NOMO-1 treated with DMSO at 0.1 percent for 48 hours (cell line): ENCODE results near the gene GOLGA3.
"Not testable (repeated sequence)": the region's sequence is repeated elsewhere in the genome, so short reads cannot be mapped to it uniquely, and the experiment has no call there.

Source experiments
- DNase-seq: peaks from one replicate; lab custom pipeline; 2025; ENCODE audit not compliant: unreplicated experiment; lab: John Stamatoyannopoulos, UW

The GOLGA3 gene

DNA sequence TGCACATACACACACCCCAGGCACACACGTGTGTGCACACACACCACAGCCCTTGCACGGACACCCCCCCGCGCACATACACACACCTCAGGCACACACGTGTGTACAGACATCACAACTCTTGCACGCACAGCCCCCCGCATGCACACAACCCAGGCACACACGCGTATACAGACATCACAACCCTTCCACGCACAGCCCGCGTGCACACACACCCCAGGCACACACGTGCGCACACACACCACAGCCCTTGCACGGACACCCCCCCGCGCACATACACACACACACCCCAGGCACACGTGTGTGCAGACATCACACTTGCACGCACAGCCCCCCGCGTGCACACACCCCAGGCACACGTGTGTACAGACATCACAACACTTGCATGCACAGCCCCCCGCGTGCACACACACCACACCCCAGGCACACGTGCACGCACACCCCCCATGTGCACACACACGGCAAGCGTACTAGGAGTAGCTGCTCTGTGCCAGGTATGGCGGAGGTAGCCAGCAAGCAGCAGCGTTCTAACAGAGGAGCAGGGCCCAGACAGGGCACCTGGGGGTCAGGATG, 48.8 kb downstream of the GOLGA3 start:
- DNase-seq, result no peak

DNA sequence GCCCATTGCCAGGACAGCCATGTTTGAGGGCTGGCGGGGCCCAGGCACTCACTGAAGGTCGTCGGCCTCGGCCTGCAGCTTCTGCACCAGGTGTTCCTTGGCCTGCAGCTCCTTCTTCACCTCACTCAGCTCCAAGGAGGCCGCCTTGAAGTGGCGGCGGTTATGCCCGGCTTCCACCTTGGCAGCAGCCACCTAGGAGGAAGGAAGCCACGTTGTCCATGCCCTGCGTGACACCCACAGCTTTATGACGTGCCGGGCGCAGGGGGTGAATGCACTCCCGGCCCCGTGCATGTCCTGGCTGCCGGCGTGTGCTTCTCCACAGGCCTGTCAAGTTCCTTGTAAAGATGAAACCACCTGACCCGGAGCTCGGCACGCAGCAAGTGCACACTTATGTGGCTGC, 51.1 kb downstream of the GOLGA3 start:
- no peak for DNase-seq

DNA sequence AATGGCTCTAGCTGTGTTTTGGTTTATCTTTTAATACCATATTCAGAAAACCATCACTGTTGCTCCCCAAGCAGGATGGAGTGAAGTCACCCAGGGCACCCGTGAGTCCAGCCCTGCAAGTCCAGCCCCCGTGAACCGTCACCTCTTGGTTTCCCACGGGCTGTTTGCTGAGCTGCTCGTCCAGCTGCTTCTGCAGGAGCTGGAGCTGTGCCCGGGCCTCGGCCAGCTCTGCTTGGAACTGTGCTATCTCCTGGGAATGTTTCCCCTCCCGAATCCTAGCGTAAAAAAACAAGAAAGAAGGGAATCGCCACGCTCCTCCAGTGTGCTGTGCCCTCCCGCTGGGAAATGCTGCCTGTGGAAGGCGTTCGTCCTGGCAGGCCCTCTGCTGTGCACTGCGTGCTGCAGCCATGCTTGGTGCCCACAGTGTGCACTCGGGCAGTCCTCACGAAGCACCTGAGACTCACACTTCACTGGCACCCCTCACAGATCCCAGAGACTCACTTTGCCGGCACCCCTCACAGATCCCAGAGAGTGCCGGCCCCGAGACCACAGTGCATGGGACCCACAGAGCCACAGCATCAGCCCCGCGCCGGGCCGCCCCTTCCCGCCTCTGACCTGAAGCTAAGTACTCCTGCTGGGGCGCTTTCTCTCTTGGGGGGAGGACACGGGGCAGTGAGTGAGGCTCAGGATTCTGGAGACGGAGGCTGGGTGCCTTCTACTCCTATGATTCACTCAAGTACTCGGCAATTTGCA, 51.7 kb downstream of the GOLGA3 start:
- DNase-seq, result no peak

DNA sequence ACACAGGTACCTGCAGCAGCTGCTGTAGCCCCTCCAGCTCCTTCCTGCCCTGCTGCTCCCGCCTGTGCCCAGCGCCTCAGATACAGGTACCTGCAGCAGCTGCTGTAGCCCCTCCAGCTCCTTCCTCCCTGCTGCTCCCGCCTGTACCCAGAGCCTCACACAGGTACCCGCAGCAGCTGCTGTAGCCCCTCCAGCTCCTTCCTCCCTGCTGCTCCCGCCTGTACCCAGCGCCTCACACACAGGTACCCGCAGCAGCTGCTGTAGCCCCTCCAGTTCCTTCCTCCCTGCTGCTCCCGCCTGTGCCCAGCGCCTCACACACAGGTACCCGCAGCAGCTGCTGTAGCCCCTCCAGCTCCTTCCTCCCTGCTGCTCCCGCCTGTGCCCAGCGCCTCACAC, 52.4 kb downstream of the GOLGA3 start:
- not testable (repeated sequence) for DNase-seq

DNA sequence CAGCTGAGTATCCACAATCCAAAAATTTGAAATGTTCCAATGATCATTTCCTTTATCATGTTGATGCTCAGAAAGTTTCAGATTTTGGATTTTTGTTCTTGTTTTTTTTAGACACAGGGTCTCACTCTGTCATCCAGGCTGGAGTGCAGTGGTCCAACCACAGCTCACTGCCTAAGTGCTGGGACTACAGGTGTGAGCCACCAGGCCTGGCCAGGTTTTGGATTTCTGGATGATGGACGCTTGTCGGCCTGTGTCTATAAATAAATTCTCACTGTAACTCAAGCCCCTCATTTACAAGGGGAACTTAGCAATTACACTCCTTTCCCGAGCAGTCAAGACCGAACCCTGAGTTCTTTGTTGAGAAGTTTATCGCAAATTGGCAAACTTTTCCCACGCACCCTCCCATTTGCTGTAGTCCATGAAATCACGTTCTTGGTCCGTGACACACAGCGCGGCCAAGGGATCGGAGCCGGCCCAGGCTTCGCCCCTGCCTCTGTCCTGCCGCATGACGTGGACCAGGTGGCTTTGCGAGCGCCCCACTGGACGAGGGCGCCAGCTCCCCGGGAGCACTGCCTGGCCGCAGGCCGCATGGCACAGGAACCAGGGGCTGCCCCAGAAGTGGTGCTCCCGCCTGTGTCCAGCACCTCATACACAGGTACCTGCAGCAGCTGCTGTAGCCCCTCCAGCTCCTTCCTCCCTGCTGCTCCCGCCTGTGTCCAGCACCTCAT, 53.0 kb downstream of the GOLGA3 start:
- DNase-seq, result no peak

DNA sequence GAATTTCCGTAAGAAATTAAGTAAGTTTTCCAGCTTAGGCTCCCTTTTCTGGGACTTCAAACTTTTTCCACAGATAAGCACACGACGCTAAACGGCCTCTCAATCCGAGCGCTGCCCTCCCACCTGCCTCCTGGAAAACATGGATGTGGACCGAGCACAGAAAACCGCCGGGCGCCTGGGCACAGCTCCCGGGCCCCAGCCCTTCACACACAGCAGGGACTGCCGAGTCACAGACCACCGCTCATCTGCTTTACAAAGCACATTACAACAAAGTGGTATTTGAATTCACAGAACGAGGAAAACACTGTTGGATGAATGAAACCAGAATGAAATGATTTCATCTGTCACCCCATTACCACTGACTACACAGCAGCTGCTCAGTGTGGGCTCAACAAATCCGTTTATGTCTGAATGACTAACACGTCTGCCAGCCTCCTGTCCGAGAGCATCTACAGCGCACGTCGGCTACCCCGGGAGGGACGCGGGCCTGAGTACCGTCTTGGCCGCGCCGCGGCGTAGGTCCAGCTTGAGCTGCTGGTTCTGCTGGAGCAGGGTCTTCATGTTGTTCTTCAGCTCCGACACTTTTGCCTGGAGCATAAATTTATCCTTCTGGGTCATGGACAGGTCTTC, 53.9 kb downstream of the GOLGA3 start:
- DNase-seq, result no peak

DNA sequence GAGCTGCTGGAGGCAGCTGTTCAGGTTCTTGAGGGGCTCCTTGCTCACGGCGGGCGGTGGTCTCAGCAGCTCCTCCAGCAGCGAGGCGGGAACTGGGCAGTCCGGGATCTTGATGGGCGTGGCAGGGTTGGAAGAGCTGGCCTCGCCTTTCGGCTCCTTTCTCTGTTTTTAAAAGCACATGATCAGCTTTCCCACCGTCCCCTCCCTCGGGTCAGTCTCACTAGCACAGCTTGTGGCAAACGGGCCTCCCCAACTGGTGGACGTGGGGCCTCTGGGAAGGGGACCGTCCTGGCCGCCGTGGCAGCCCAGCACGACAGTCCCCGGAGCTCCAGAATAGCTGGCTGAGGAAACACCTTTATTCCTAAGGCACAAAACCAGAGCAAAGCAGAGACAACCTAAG, 54.5 kb downstream of the GOLGA3 start:
- no peak for DNase-seq

DNA sequence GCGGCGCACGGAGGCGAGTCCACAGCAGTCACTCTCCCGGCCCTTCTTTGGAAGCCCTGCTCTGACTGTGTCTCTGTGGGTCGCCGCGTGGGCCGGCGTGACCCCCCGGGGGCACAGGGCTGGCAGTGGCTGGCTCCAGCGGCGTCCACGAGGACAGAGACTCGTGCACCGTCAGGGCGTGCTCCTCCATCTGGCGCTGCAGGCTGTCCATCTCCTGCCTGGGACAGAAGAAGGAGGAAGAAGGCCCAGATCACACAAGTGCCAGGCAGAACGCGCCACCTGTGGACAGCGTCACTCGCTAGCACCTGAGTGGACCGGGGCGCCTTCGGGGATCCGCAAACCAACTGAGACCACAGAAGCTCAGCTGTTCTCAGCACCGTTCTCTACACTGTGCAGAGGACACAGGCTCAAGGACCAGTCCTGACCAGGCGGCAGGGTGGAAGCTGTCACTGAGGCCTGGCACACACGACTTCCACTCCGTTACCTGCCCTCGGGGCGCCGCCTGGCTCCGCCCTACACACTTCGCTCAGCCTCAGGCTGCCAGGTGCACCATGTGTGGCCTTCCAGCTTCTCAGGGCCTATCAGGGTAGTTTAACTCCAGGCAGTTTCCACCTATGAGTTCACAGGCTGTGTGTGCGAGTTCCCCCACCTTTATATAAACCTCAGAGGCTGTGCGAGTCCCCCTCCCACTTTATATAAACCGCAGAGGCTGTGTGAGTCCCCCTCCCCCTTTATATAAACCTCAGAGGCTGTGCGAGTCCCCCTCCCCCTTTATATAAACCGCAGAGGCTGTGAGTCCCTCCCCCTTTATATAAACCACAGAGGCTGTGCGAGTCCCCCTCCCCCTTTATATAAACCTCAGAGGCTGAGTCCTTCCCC, 55.4 kb downstream of the GOLGA3 start:
- DNase-seq, result no peak

DNA sequence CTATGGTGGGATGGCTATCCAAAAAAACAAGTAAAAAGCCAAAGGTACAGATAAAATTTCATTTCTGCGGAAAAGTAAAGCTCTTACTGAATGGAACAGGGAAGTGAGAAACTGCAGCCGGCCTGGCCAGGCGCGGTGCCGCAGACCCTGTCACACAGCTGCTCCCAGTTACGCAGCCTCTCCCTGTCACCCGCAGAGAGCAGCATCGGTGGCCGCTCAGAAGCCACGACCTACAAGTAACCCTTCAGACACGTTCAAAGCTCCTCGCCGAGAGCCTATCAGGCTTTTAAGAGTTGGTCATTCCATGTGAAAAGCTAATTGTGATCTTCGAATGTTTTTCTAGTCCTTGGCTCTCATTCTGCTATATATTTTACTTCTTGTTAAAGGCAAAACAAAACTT, 56.1 kb downstream of the GOLGA3 start:
- no peak for DNase-seq

DNA sequence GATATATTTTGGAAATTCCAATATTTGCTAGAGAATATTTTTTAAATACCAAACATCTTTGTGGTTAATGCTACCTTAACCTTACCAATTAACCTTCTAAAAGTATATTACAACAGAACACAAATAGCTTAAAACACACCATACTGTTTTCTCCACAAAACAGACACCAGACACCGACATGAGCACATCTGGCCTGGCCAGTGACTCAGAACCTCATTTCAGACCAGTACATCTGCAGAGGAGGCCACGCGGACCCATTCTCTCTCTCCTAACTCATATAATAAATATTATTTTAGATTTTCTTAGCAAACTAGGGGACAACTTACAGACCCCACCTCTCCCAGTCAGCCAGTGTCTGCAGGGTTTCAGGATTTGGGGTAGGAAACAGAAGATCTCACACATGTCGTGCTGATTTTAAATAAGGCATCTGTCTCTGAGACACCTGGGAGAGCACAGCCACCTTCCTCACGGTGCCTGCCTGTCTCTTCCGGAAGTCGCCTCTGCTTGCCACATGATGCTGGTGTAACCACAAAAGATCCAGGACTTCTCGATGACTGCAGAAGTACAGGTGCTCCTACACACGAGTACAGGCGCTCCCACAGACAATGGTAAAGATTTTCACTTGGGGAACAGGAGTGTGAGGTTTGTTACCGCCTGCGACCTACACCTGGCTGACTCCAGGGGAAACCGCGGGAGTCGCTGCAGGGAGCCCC, 57.4 kb downstream of the GOLGA3 start:
- no peak for DNase-seq

DNA sequence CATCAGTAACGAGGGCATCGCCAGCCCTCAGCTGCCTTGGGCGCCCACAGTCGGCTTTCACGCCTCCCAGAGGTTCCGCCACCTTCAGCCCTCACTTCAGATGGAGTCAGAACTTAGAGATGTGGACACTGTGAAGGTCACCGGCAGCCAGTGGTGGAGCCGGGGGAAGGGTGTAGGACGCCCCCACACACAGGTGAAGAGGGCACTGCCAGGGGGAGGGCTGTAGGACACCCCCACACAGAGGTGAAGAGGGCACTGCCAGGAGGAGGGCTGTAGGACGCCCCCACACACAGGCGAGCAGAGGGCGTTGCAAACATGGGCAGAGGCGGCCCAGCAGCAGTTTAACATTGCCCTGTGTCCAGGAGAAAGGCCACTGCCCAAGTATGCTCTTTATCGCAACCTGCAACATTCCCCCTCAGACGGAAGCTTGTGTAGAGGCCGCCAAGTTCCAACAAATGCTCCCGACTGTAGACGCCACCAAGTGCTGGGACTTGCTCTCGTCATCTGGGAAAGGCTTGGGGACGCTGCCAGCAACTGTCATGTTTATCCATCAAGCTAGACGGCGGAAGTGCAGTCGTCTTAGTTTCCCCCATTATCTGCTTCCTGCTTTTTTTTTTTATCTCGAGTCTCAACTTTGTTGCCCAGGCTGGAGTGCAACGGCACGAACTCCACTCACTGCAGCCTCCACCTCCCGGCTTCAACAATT, 62.1 kb downstream of the GOLGA3 start:
- no peak for DNase-seq

DNA sequence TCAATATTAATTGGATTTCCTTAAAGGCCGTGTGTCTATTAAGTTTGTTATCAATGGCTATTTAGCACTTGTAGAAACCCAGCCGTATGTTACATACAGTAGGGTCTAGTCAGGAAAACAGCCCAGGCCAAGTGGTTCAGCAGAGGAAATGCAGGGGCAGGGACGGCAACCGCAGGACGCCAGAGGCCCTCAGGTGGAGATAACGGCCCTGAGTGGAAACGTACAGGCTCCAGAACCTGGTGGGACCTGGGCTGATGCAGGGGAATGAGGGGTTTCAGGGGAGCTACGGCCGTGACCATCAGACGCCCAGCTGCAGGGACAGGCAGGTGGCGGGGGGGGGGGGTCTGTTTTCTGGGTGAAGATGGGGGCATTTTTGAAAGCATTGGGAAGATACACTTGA, 63.3 kb downstream of the GOLGA3 start:
- DNase-seq, result no peak

DNA sequence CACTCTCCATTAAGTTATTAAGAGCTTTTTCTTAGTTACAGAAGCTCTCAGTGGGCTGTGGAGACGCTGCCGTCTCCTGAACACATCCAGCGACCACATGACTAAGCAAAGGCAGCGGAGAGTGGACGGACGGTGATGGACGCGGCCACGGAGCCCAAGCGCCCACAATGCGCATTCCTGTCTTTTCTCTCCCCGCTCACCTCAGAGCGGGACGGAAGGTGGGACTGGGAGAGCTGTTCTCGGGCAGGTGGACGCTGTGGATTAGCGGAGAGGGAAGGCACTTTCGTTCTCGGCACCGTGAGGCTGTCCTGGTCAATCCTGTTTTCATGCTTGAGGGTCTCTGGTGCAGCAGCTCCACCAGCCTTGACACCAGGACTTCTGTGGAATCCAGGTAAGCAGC, 64.4 kb downstream of the GOLGA3 start:
- no peak for DNase-seq

DNA sequence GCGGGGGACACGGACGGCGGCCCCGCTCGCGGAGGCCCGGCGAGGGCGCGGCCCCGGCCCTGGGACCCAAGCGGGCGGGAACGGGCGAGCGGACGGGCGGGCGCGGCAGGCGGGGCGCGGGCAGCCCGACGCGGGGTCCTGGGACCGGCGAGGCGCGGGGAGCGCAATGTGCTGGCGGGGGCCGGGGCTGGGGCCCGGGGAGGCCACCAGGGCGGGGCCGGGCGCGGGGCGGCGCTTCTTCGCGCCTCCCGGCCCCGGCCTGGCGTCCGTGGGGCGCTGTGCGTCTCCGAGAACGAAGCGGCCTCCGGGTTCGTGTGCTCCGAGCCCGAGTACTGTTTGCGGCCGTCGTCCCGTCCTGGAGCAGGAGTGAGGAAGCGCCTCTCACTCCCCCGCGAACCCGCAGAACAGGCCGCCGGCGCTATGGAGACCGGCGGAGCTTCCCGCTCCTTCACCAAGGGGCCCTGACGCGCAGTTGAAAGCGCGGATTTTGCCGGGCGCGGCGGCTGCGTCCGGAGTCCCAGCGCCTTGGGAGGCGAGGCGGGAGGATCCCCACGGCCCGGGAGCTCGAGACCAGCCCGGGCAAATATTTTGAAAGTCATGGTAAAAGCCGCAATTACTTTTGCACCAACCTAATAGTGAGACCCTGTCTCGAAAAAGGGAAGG, 66.6 kb downstream of the GOLGA3 start:
- DNase-seq, result peak; percentile 81

DNA sequence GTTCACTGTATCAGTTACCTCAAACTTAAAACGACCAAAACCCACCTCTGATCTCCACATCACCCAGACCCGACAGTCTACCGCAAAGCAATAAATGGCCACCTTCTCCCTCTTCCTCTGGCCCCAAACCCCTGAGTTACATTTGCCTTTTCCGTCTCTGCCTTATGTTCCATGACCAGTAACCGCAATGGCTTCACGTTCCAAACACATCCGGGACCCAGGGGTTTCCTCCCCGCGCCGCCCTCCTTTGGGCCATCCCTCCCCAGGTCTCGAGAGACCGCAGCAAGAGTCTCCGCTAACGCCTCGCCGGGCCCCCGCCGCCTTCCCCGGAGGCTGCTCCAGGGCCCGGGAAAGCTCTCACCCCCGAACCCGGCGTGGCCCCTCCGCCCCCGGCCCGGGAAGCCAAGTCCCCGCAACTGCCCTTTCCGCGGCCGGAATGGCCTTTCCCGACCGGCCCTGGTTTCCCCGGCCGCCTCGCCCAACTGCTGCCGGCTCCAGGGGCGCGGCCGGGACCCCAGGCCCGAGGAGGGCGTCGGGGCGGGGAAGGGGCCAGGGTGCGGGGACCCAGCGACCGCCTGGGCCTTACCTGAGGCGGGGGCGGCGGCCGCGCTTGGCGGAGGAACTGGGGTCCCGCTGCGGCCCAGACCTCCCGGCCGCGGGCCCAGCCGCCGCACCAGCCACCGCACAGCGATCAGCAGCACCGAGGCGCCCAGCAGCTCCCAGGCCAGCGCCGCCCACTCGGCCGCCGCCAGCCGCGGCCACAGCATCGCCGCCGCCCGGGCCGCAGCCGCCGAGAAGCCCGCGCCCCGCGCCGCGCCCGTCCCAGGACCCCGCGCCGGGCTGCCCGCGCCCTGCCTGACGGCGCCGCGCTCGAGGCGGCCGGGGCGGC, 67.4 kb downstream of the GOLGA3 start, which contains the start of gene ANKLE2:
Gene ANKLE2, minus strand, starts transcription at position 801 of the 889 bp plus-strand sequence. Its CDS starts 34 bp downstream, at position 767.
- DNase-seq, result peak; percentile 41

DNA sequence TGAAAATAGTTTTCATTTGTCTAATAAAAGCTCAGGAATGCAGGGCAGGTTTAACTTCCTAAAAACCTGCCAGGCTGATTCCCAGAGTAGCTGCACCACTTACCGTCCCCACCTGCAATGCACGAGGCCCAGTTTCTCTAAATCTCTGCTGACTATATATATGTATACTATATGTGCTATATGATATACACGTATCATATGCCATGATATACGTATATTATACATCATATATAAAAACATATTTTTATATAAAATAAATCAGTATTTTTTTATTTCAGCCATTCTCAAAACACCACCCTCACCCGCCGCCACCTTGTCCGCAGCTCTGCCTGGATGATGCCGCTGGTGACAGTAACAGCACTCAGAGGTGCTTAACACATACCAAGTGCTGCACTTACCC, 69.3 kb downstream of the GOLGA3 start:
- DNase-seq, result no peak

DNA sequence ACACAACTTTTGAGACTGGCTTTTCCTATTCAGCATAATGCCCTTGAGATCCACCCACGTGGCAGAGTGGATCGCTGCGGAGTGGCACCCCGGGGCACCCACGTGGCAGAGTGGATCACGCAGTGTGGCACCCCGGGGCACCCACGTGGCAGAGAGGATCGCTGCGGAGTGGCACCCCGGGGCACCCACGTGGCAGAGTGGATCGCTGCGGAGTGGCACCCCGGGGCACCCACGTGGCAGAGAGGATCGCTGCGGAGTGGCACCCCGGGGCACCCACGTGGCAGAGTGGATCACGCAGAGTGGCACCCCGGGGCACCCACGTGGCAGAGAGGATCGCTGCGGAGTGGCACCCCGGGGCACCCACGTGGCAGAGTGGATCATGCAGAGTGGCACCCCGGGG, 69.8 kb downstream of the GOLGA3 start:
- not testable (repeated sequence) for DNase-seq
